Esophagus muscularis mucosa (tissue), 4 donors: Measurements from ENCODE around the gene ATXN10. TPM values are rescaled to one million over a fixed set of nuclear protein-coding genes. Genes with fewer than 3 reads are reported as not detected.

ENCODE experiments used
- DNase-seq: peaks from one replicate; pipeline ENCODE4 v3.0.0-alpha.2; 2017; ENCODE audit errors: extremely low spot score
- H3K27ac ChIP-seq, 4 donors: fragments of 200-600 bp; sonication (generic); replicated peaks in 1 of 4; 1 replicate in 3 of 4; 2 replicates in 1 of 4; pipeline ENCODE4 v1.5.1; 2016 to 2019; ENCODE audit warnings: mild to moderate bottlenecking in 1 of 4
- H3K27me3 ChIP-seq, 4 donors: fragments of 200-600 bp; sonication (generic); one replicate each; pipeline versions ENCODE4 v1.5.1 to v1.6.0; 2016 to 2019
- H3K36me3 ChIP-seq, 4 donors: fragments of 200-600 bp; sonication (generic); one replicate each; pipeline ENCODE4 v1.5.1; 2016 to 2019
- H3K4me1 ChIP-seq, 4 donors: fragments of 200-600 bp; sonication (generic); one replicate each; pipeline ENCODE4 v1.5.1; 2016 to 2019
- H3K4me3 ChIP-seq, 4 donors: fragments of 200-600 bp; sonication (generic); 1 replicate in 2 of 4; 2 replicates in 2 of 4; pipeline ENCODE4 v1.5.1; 2016 to 2019; ENCODE audit warnings: mild to moderate bottlenecking in 4 of 4, moderate library complexity in 1 of 4
- H3K9me3 ChIP-seq, 4 donors: fragments of 200-600 bp; sonication (generic); 1 replicate in 3 of 4; 2 replicates in 1 of 4; pipeline ENCODE4 v1.5.1; 2016 to 2019
- EP300 ChIP-seq: sonication (generic); formaldehyde crosslinking; IDR thresholded peaks from one replicate; pipeline ENCODE4 v1.6.1; 2017; ENCODE audit warnings: antibody characterized with exemption
- POLR2A ChIP-seq: fragments of 450-650 bp; IDR thresholded peaks from one replicate; pipeline ENCODE4 v1.6.1; 2017; ENCODE audit warnings: antibody characterized with exemption, moderate library complexity, mild to moderate bottlenecking, low read depth
- POLR2AphosphoS5 ChIP-seq, 2 donors: sonication (generic); formaldehyde crosslinking; IDR thresholded peaks; one replicate each; pipeline ENCODE4 v1.6.1; 2017; ENCODE audit warnings: antibody characterized with exemption in 2 of 2
- WGBS: methylation state at CpG from one replicate; pipeline ENCODE4 v1.1.5; 2018; 5-methylcytosine and 5-hydroxymethylcytosine counted together
- intact Hi-C: fragments of 100-400 bp; cut with DNase I; formaldehyde crosslinking; loops from one replicate; pipeline ENCODE4 v1.15.1; 2023
- total RNA-seq, 4 donors: library from RNA; depleted of rRNA; stranded (reverse); fragments of >200 nt; gene quantifications; one replicate each; pipeline versions ENCODE4 v1.1.0 to v1.2.1, GENCODE V29; 2016
- TF ChIP-seq, protein P1 (sequence below), 3 experiments: fragments of 200-600 bp in 2 of 3; fragments of 450-650 bp in 1 of 3; sonication (generic) in 2 of 3; IDR thresholded peaks; one replicate each; pipeline ENCODE4 v1.5.1; 2017 to 2019; ENCODE audit warnings: antibody characterized with exemption in 3 of 3, mild to moderate bottlenecking in 2 of 3, moderate library complexity in 1 of 3

The ATXN10 gene
- total RNA-seq, 4 donors from 2014 or later = 67.5 to 126 (median 91.2) TPM

DNA sequence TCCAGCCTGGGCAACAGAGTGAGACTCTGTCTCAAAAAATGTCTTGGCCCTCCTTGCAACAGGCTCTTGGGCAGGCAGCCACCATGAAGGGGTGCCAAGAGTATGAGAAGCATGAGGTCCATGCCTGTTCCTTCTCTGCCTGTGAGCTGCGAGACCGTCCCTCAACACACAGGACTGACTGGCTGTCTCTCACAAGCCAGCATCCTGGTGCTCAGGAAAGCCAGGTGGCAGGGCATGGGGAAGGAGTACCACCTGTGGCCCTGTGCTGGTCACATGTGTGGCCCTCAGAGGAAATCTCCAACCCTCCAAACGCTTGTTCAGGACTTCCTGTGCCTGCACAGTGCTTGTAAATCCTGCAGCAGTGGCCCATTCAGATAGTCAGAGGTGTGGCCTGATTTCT is 83.2 kb downstream of the ATXN10 start:
- TF ChIP-seq, protein P1, sequence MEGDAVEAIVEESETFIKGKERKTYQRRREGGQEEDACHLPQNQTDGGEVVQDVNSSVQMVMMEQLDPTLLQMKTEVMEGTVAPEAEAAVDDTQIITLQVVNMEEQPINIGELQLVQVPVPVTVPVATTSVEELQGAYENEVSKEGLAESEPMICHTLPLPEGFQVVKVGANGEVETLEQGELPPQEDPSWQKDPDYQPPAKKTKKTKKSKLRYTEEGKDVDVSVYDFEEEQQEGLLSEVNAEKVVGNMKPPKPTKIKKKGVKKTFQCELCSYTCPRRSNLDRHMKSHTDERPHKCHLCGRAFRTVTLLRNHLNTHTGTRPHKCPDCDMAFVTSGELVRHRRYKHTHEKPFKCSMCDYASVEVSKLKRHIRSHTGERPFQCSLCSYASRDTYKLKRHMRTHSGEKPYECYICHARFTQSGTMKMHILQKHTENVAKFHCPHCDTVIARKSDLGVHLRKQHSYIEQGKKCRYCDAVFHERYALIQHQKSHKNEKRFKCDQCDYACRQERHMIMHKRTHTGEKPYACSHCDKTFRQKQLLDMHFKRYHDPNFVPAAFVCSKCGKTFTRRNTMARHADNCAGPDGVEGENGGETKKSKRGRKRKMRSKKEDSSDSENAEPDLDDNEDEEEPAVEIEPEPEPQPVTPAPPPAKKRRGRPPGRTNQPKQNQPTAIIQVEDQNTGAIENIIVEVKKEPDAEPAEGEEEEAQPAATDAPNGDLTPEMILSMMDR (IDR thresholded peaks at IDR 0.05) = no peak
- TF ChIP-seq EP300 (no peak), POLR2AphosphoS5 (IDR thresholded peaks at IDR 0.05) (no peak), POLR2A (no peak)
- DNase-seq = no peak
- peaks cover 15 to 41% (median 34%) of the 10 kb centered on the region in 4 donors for H3K4me1 ChIP-seq

DNA sequence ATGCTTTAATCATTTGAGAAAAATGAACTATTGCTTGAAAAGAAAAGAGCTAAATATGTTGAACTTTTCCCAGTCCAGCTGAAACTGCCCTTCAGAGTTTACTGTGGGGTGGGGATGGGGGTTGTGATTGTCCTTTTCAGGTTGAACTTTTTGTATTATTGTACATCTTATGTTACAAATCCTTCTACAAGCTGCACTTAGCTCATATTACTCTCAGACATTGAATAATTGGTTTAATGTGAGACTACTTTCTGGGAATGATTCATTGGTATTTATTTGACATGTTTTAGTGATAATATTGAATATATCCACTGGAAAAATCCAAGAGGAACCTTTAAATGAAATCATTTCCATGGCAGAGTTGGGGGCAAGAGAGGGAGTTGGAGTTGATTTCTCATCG is 84.9 kb downstream of the ATXN10 start:
- Histone ChIP-seq H3K27me3 (no peaks in the 10 kb centered on the region), H3K4me3 (no peak overlapping the region), H3K27ac (peak overlapping the region in 1 of 4 donors; percentile 37), H3K36me3 (peaks cover 0 to 11% (median 3%) of the 10 kb centered on the region in 4 donors), H3K4me1 (peaks cover 15 to 41% (median 34%) of the 10 kb centered on the region in 4 donors), H3K9me3 (no peaks in the 10 kb centered on the region)
- intact Hi-C loops = no loop called here
- TF ChIP-seq POLR2A (no peak), POLR2AphosphoS5 (IDR thresholded peaks at IDR 0.05) (no peak)
- TF ChIP-seq, protein P1 (IDR thresholded peaks at IDR 0.05) = no peak
- DNase-seq = no peak
- 57% methylated on average over 1 of the region's 1 CpG for WGBS

More for the DNA sequence above, 83.2 kb downstream of the ATXN10 start:
- no peaks in the 10 kb centered on the region for H3K27me3 ChIP-seq
- 71% methylated on average over 1 of the region's 3 CpGs for WGBS
- H3K9me3 ChIP-seq = no peaks in the 10 kb centered on the region
- no peak overlapping the region for H3K4me3 ChIP-seq
- peaks cover 0 to 18% (median 3%) of the 10 kb centered on the region in 4 donors for H3K36me3 ChIP-seq
- intact Hi-C loops = no loop called here
- H3K27ac ChIP-seq = no peak overlapping the region

DNA sequence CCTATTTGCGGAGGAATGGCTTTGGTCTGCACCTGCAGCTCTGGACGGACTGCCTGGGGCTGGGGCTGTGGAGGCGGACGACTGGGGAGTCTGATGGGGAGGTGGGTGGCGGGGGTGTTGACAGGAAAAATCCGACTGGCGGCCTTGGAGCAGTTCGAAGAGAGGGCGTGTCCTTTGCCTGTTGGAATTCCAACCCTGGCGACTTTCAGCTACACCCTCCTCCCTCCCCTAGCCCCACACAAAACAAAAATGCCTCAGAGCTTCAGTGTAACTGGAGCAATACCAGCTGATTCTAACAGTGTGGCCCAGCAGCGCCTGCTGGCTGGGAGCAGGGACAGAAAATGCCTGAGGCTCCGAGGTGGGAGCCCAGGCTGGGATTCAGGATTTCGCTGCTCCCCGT is 85.4 kb downstream of the ATXN10 start:
- Histone ChIP-seq H3K36me3 (peaks cover 0 to 11% (median 3%) of the 10 kb centered on the region in 4 donors), H3K4me1 (peaks cover 15 to 41% (median 34%) of the 10 kb centered on the region in 4 donors), H3K9me3 (no peaks in the 10 kb centered on the region), H3K4me3 (peak overlapping the region in 2 of 4 donors; percentile 12 to 15), H3K27me3 (no peaks in the 10 kb centered on the region), H3K27ac (peak overlapping the region in 1 of 4 donors; percentile 37)
- intact Hi-C loops = no loop called here
- 45% methylated on average over 13 of the region's 14 CpGs for WGBS
- TF ChIP-seq EP300 = no peak
- TF ChIP-seq, protein P1 (IDR thresholded peaks at IDR 0.05) = peak in 1 of 3 experiments; percentile 36
- TF ChIP-seq POLR2AphosphoS5 (IDR thresholded peaks at IDR 0.05) = peak in 1 of 2 donors; percentile 15
- no peak for TF ChIP-seq POLR2A
- no peak for DNase-seq

DNA sequence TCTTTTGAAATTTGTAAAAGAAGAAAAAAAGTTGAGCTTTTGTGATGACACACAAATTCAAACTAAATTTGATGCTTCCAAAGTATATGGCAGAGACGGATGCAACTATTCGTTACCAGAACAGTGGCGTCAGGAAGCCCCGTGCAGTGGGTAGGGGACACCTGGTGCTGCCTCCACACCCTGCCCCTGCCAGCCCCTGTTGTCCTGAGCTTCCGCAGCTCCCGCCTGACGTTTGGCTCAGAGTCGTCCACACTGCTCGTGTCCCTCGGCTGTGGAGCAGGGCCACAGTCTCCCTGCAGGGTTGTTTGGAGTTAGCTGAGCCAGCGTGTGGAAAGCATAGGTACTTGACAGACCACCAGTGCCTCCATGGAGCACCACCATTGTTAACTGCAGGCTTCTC is 86.3 kb downstream of the ATXN10 start:
- H3K27me3 ChIP-seq = no peaks in the 10 kb centered on the region
- H3K4me1 ChIP-seq = peaks cover 15 to 41% (median 34%) of the 10 kb centered on the region in 4 donors
- no peaks in the 10 kb centered on the region for H3K9me3 ChIP-seq
- peaks cover 0 to 13% (median 5%) of the 10 kb centered on the region in 4 donors for H3K36me3 ChIP-seq
- DNase-seq = no peak
- 70% methylated on average over 11 of the region's 11 CpGs for WGBS
- intact Hi-C loops = no loop called here
- H3K4me3 ChIP-seq = no peak overlapping the region
- H3K27ac ChIP-seq = no peak overlapping the region
- TF ChIP-seq EP300 = no peak
- TF ChIP-seq POLR2A = no peak

DNA sequence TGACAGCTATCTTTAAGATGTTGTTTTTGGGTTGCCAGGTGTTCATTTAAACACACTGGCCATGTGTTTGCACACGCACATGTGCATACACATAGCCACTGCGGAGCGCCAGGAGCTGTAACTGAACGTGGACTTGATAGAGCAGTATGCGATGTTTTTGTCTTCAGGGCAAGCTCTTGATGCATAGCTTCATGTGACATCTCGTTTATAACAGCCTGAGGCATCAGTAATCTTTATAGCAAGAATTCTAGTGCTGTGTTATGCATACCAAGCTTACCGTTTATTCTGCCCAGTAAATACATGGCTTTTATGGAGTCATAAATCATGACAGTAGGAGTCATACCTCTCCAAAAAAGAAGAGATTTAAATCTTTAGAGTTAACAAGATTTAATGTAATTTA is 87.0 kb downstream of the ATXN10 start:
- no peaks in the 10 kb centered on the region for H3K27me3 ChIP-seq
- peaks cover 0 to 20% (median 5%) of the 10 kb centered on the region in 4 donors for H3K36me3 ChIP-seq
- H3K9me3 ChIP-seq = no peaks in the 10 kb centered on the region
- no peak overlapping the region for H3K4me3 ChIP-seq
- DNase-seq = no peak
- TF ChIP-seq, protein P1 (IDR thresholded peaks at IDR 0.05) = no peak
- TF ChIP-seq POLR2A = no peak
- no peak for TF ChIP-seq EP300
- TF ChIP-seq POLR2AphosphoS5 (IDR thresholded peaks at IDR 0.05) = no peak
- WGBS = 41% methylated on average over 7 of the region's 7 CpGs
- no peak overlapping the region for H3K27ac ChIP-seq
- intact Hi-C loops = no loop called here
- H3K4me1 ChIP-seq = peaks cover 15 to 41% (median 34%) of the 10 kb centered on the region in 4 donors
